Central memory CD4-positive, alpha-beta T cell (primary cell): ENCODE measurements around the gene PACS1.

Experiments used
- DNase-seq: peaks from one replicate; pipeline ENCODE4 v3.0.0; 2022

The PACS1 gene

DNA sequence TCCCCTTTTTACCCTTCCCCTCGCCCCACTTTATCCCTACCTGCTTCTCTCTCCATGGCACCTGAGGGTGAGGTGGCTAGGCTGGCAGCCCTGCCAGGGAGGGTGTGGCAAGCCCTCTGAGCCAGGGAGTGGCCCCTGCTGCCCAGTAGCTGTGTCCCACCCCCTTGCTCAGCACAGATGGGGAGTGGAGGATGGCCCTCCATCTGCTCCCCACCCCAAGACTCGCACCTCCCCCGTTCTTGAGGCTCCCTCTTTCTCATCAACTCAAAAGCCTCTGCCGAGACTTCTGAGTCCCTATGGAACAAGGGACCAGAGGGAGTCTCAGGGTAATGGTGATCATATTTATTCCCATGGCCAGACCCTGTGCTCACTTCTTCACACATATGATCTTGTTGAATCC lies 223.3 kb downstream of the PACS1 start:
- no peak for DNase-seq

DNA sequence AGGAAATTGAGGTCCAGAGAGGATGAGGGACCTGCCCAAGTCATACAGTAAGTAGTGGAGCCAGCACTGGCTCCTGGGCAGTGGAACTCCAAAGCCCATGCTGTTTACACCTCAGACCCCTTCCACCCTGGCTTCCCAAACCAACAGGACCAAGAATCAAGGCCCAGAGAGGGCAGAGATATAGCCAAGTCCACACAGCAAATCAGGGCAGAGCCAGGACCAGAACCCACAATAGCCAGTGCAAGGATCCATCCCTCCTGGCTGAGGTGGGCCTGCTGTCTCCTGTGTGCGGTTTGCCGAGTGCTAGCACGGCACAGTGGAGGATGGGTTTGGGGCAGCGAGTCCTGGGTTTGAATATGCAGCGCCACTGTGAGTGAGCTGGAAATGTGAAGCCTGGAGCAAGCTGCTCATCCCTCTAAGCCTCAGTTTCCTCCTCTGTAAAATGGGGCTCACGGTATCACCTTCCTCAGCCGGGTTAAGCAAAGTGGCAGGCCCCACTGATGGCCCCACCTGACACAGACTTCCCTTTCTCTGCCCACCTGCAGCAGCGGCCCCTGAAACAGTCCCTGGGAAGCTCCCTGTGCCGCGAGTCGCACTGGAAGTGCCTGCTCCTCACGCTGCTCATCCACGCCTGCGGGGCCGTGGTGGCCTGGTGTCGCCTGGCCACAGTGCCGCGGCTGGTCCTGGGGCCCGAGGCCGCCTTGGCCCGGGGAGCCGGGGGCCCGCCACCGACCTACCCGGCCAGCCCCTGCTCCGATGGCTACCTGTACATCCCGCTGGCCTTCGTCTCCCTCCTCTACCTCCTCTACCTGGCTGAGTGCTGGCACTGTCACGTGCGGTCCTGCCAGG lies 223.9 kb downstream of the PACS1 start:
- no peak for DNase-seq
